NCI-H526 (cell line): ENCODE measurements around the gene GATAD2A.

ENCODE experiments used
- DNase-seq, 2 experiments: peaks; one replicate each; lab custom pipeline; 2025; lab: John Stamatoyannopoulos, UW

Gene GATAD2A

DNA sequence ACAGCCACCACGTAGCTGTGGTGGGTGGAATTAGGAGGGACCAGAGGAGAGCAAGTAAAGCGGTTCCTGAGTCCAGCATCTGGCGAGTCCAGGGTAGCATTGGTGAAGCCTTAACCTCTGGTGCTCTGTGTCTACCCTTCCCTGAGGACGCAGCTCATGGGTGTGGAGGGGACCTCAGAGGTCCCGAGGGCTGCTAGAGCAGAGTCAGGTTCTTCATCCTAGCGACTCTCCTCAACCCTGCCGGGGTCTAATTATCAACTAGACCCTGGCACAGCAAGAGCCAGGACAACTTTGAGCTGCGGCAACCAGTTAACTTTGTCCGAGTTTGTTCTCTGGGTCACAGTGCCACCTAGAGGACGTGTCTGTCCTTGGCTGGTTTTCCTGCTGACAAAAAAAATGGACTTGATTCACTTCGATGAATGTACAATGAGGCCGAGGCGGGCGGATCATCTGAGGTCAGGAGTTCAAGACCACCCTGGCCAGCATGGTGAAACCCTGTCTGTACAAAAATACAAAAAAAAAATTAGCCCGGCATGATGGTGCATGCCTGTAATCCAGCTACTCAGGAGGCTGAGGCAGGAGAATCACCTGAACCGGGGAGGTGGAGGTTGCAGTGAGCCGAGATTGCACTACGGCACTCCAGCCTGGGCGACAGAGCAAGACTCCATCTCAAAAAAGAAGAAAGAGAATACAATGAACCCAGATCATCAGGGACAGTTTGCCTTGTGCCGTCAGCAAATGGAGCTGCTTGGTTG is 84.9 kb downstream of the GATAD2A start:
- DNase-seq: peak; percentile 54 to 60

GRCh38 chr19:19491321-19492025 is 86.0 kb downstream of the GATAD2A start:
- DNase-seq: no peak

- DNase-seq: no peak
Measured at GRCh38 chr19:19492026-19492610, 86.6 kb downstream of the GATAD2A start.

DNA sequence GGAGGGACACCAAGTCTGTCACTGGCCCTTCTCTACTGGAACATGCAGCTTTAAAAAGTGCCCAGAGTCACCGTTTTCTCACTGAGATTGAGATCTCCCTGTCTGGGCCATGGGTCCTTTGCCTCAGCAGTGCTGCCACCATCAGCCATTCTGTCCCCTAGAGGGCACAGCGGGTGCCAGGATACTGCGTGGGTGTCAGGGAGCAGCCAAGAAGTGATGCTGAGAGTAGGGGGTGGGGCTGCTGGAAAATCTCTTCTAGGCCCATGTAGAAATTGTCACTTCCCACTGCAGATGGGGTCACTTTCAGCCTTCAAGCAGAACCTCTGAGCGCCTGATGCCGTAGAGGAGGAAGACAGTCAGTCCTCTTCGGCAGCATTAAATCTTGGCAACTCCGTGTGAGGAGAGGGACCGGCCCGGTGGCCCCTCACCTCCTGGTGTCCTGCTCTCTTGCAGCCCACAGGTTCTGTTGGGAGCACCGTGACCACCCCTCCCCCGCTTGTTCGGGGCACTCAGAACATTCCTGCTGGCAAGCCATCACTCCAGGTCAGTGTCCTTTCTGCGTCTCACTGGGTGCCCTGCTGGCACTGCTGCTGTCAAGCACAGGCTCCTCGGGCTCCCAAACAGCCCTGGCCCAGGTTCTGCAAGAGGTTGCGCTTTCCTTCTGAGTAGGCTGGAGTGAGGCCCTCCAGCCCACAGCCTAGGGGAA is 88.5 kb downstream of the GATAD2A start:
- no peak for DNase-seq

DNA sequence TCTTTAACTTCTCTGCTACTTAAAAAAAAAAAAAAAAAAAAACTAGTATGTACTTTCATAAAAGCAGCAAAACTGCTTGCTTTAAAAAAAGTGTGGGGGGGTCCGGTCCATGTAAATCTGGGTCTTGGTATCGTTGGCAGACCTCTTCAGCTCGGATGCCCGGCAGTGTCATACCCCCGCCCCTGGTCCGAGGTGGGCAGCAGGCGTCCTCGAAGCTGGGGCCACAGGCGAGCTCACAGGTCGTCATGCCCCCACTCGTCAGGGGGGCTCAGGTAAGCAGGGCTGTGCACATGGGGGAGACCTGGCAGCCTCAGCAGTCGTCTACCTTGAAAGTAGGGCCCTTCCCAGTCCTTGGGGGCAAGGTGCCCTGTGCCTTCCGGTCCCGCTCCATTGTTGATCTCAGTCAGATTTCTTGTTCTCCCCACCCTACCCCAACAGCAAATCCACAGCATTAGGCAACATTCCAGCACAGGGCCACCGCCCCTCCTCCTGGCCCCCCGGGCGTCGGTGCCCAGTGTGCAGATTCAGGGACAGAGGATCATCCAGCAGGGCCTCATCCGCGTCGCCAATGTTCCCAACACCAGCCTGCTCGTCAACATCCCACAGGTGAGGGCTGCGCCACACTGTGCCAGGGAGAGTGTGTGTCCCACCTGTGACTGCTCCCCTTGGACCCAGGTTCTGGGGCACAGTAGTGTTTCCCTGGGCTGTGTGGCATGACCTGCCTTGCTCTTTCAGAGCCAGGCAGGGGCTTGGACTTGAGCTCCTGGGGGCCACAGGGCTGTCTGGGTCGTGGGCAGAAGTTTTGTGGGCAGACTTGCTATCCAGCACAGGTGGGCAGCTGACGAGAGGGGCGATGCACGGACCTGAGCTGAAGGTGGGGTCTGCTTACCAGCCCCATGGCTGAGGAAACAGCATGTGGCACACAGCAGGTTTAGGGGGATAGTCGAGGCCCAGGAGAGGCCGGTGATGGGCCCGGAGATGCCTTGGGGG is 90.4 kb downstream of the GATAD2A start:
- no peak for DNase-seq

- no peak for DNase-seq
Measured at GRCh38 chr19:19498255-19498991, 92.9 kb downstream of the GATAD2A start.

- no peak for DNase-seq
Measured at GRCh38 chr19:19499272-19499995, 94.0 kb downstream of the GATAD2A start.

- DNase-seq: no peak
Measured at GRCh38 chr19:19500975-19501644, 95.6 kb downstream of the GATAD2A start.

- no peak for DNase-seq
Measured at GRCh38 chr19:19501798-19502197, 96.3 kb downstream of the GATAD2A start.

DNA sequence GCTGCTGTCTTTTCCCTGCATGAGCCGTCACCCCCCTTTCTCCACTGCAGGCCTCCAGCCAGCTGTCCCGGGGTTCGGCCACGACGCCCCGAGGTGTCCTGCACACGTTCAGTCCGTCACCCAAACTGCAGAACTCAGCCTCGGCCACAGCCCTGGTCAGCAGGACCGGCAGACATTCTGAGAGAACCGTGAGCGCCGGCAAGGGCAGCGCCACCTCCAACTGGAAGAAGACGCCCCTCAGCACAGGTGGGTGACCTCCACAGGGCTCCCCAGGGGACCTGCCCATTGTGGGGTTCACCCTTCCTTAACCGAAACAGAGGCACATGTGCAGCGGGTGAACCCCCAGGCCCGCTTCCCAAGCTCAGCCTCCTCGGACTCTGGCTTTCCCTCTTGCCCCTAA is 96.8 kb downstream of the GATAD2A start:
- DNase-seq: no peak

GRCh38 chr19:19502808-19503602 is 97.5 kb downstream of the GATAD2A start:
- DNase-seq: no peak

DNA sequence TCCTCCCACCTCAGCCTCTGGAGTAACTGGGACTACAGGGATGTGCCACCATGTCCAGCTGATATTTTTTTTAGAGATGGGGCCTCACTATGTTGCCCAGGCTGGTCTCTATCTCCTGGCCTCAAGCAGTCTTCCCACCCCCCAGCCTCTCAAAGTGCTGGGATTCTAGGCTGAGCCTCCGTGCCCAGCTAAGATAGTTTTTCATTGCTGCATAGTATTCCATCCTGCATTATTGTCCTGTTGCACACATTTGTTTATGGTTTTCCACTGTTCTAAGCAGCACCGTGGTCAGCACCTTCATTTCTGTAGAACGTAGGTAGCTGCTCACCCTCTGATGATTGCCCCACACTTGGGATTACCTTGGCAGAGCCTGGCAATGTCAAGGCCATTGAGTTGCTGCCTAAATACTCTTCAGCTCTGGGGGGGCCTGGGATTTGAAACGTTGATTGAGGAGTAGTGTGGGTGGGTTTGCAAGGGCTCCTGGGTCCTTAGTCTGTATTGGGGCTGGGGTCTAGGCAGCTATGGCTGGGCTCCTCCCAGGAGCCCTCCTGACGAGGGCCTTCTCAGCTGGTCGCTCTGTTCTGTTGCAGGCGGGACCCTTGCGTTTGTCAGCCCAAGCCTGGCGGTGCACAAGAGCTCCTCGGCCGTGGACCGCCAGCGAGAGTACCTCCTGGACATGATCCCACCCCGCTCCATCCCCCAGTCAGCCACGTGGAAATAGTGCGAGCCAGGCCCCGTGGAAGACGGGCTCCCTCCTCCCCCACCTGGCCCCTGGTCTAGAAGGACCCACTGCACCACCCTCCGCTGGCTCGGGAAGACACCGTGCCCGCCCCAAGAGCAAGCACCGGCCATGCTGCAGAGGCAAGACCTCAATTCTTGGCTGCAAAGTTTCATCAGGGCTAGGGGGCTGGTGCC is 99.5 kb downstream of the GATAD2A start:
- DNase-seq: no peak

- DNase-seq: no peak
Measured at GRCh38 chr19:19505669-19506326, 100.3 kb downstream of the GATAD2A start.

DNA sequence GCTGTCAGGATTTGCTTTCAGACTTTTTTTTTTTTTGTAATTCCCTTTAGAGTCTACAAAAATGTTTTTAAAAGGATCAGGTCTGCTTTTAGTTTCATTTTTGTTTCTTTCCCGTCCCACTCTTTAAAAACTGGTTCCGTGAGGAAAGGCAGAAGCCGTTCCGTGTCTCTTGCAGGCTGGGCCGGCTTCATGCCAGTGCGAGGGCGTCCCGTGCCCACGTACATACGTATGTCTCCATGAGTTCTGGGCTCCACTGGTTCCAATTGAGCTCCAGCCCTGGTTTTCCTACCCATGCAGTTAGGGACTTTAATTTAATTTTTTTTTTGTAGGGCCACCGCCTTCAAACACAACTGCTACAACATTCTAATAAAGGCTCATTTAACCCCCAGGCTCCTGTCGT is 101.1 kb downstream of the GATAD2A start:
- no peak for DNase-seq

- no peak for DNase-seq
Measured at GRCh38 chr19:19507354-19507753, 101.9 kb downstream of the GATAD2A start.

DNA sequence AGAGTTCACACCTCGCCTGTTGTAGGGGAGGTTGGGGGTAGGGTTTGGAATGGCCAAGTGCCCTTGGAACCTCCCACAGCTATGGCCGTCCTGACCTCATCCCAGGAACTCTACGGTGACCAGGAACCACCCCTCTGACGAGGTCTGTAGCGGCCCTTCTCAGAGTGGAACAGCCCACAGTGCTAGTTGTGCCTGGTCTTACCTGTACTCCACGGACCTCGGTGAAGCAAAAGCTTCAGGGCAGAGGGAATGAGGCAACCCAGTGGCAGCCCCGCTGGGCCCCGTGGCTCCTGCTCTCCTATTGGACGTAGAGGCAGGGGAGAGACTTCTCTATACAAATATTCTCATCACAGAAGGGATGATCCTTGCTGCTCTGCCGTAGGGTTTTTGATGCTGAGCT is 102.7 kb downstream of the GATAD2A start:
- DNase-seq: no peak

GRCh38 chr19:19510432-19510831 is 105.0 kb downstream of the GATAD2A start:
- DNase-seq: no peak
